OCI-LY7 (cell line): ENCODE data around the gene SMC1A. TPM values are rescaled to one million over a fixed set of nuclear protein-coding genes. Genes with fewer than 3 reads are reported as not detected.

Experiments
- BruUV-seq: library from RNA; stranded (reverse); fragments of 400-500 nt; replicated peaks from 2 replicates; lab custom pipeline; 2021; lab: Mats Ljungman, UMichigan
- CTCF ChIA-PET: fragments of 300-600 bp; sonication (Branson Sonifier 250); formaldehyde crosslinking; loops from one replicate; lab custom pipeline; 2022; ENCODE audit warnings: antibody characterized with exemption; ENCODE audit not compliant: unreplicated experiment; lab: Charles Lee
- POLR2A ChIA-PET: fragments of 300-600 bp; sonication (Branson Sonifier 250); formaldehyde crosslinking; loops from one replicate; lab custom pipeline; 2022; ENCODE audit warnings: antibody characterized with exemption; lab: Charles Lee
- DNase-seq: peaks from one replicate; pipeline ENCODE4 v3.0.0-alpha.2; 2015; ENCODE audit warnings: low spot score
- H2AFZ ChIP-seq: fragments of 200-600 bp; sonication (generic), shearing (Covaris generic); 2 replicates; pipeline ENCODE4 v1.6.1; 2014; ENCODE audit warnings: mild to moderate bottlenecking, antibody characterized with exemption, low read length, moderate library complexity
- H3K27ac ChIP-seq: fragments of 200-600 bp; sonication (generic); 2 replicates; pipeline ENCODE4 v1.5.1; 2014; ENCODE audit warnings: mixed run types, low read depth, mild to moderate bottlenecking, moderate library complexity, low read length, inconsistent platforms; ENCODE audit not compliant: poor library complexity, severe bottlenecking
- H3K36me3 ChIP-seq: fragments of 200-600 bp; sonication (generic); 2 replicates; pipeline ENCODE4 v1.6.1; 2014; ENCODE audit warnings: mild to moderate bottlenecking, antibody characterized with exemption, low read length, moderate library complexity, mixed read lengths; ENCODE audit not compliant: insufficient read depth
- H3K4me1 ChIP-seq: fragments of 200-600 bp; sonication (generic); 2 replicates; pipeline ENCODE4 v1.5.1; 2014; ENCODE audit warnings: mild to moderate bottlenecking, low read length; ENCODE audit not compliant: insufficient read depth, poor library complexity, severe bottlenecking
- H3K4me2 ChIP-seq: fragments of 200-600 bp; sonication (generic); 2 replicates; pipeline ENCODE4 v1.6.1; 2014; ENCODE audit warnings: mild to moderate bottlenecking, low read length
- H3K4me3 ChIP-seq: fragments of 200-600 bp; sonication (generic); 2 replicates; pipeline ENCODE4 v1.5.1; 2014; ENCODE audit warnings: mild to moderate bottlenecking, low read depth, low read length; ENCODE audit not compliant: poor library complexity, severe bottlenecking
- H3K79me2 ChIP-seq: fragments of 200-600 bp; sonication (generic); 2 replicates; pipeline ENCODE4 v1.6.1; 2016; ENCODE audit warnings: low read depth, mild to moderate bottlenecking, low read length, moderate library complexity, mixed read lengths; ENCODE audit not compliant: insufficient read depth
- H3K9me2 ChIP-seq: fragments of 200-600 bp; sonication (generic); 2 replicates; pipeline ENCODE4 v1.6.1; 2016; ENCODE audit warnings: mild to moderate bottlenecking, low read length, mixed read lengths; ENCODE audit not compliant: insufficient read depth
- H3K9me3 ChIP-seq: fragments of 200-600 bp; sonication (generic); 2 replicates; pipeline ENCODE4 v1.6.1; 2014; ENCODE audit warnings: mild to moderate bottlenecking, mixed run types, low read length, mixed read lengths
- H4K20me1 ChIP-seq: fragments of 200-600 bp; sonication (generic); 2 replicates; pipeline ENCODE4 v1.6.1; 2014; ENCODE audit warnings: mild to moderate bottlenecking, antibody characterized with exemption, low read length, moderate library complexity, mixed read lengths; ENCODE audit not compliant: insufficient read depth
- EZH2phosphoT487 ChIP-seq: fragments of 200-600 bp; sonication (generic); IDR thresholded peaks from 2 replicates; pipeline ENCODE4 v1.6.1; 2018; ENCODE audit warnings: low read depth, borderline replicate concordance, mild to moderate bottlenecking, mixed run types, antibody characterized with exemption, low read length, moderate library complexity, mixed read lengths
- intact Hi-C: fragments of 100-400 bp; cut with micrococcal nuclease; formaldehyde crosslinking; loops from one replicate; pipeline ENCODE4 v1.10.0; 2022; ENCODE audit not compliant: unreplicated experiment
- total RNA-seq, 2 experiments: library from RNA; depleted of rRNA in 1 of 2; stranded (reverse); fragments of >200 nt in 1 of 2; shearing (Covaris generic) in 1 of 2; gene quantifications; 2 replicates each; pipeline ENCODE4 v1.2.3, GENCODE V29; 2014 to 2022
- TF ChIP-seq, protein P1 (sequence below): fragments of 200-600 bp; sonication (generic); conservative IDR thresholded peaks from 2 replicates; pipeline ENCODE4 v1.5.1; 2014; ENCODE audit warnings: mild to moderate bottlenecking, antibody characterized with exemption, low read length, moderate library complexity, mixed read lengths

The SMC1A gene
- total RNA-seq, 2 experiments from 2014 or later: 41.6 to 134 TPM

GRCh38 chrX:53333853-53334252 lies 88.6 kb downstream of the SMC1A start:
- Histone ChIP-seq H3K4me2 (no peak overlapping the region), H3K4me3 (no peak overlapping the region), H3K36me3 (no peaks in the 10 kb centered on the region), H3K4me1 (no peaks in the 10 kb centered on the region), H3K27ac (no peak overlapping the region), H3K9me3 (no peaks in the 10 kb centered on the region), H2AFZ (no peak overlapping the region), H3K79me2 (no peaks in the 10 kb centered on the region), H4K20me1 (no peaks in the 10 kb centered on the region), H3K9me2 (no peaks in the 10 kb centered on the region)
- no TSS peak for BruUV-seq
- CTCF ChIA-PET: no interaction called here
- no peak for DNase-seq
- intact Hi-C loops: no loop called here
- TF ChIP-seq, protein P1, sequence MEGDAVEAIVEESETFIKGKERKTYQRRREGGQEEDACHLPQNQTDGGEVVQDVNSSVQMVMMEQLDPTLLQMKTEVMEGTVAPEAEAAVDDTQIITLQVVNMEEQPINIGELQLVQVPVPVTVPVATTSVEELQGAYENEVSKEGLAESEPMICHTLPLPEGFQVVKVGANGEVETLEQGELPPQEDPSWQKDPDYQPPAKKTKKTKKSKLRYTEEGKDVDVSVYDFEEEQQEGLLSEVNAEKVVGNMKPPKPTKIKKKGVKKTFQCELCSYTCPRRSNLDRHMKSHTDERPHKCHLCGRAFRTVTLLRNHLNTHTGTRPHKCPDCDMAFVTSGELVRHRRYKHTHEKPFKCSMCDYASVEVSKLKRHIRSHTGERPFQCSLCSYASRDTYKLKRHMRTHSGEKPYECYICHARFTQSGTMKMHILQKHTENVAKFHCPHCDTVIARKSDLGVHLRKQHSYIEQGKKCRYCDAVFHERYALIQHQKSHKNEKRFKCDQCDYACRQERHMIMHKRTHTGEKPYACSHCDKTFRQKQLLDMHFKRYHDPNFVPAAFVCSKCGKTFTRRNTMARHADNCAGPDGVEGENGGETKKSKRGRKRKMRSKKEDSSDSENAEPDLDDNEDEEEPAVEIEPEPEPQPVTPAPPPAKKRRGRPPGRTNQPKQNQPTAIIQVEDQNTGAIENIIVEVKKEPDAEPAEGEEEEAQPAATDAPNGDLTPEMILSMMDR: no peak
- TF ChIP-seq EZH2phosphoT487: no peak
- POLR2A ChIA-PET: interaction anchor here (1.0 kb wide), 1 partner anchor 161 kb away, joined by 3 read pairs; no protein-coding TSS in a partner anchor

- H3K9me3 ChIP-seq: no peaks in the 10 kb centered on the region
- ChIA-PET POLR2A (no interaction called here), CTCF (no interaction called here)
- no TSS peak for BruUV-seq
- no peak overlapping the region for H3K27ac ChIP-seq
- H3K9me2 ChIP-seq: no peaks in the 10 kb centered on the region
- no peak overlapping the region for H3K4me3 ChIP-seq
- no peaks in the 10 kb centered on the region for H3K36me3 ChIP-seq
- DNase-seq: no peak
- no peaks in the 10 kb centered on the region for H3K79me2 ChIP-seq
- TF ChIP-seq, protein P1: no peak
- no peak for TF ChIP-seq EZH2phosphoT487
- intact Hi-C loops: no loop called here
- no peak overlapping the region for H3K4me2 ChIP-seq
- no peaks in the 10 kb centered on the region for H4K20me1 ChIP-seq
- no peak overlapping the region for H2AFZ ChIP-seq
- no peaks in the 10 kb centered on the region for H3K4me1 ChIP-seq
These were observed 90.2 kb downstream of the SMC1A start for GRCh38 chrX:53332204-53332603.

- Histone ChIP-seq H3K9me2 (no peaks in the 10 kb centered on the region), H3K27ac (no peak overlapping the region), H3K36me3 (no peaks in the 10 kb centered on the region), H3K4me3 (no peak overlapping the region), H4K20me1 (no peaks in the 10 kb centered on the region), H3K9me3 (no peaks in the 10 kb centered on the region), H3K4me2 (no peak overlapping the region), H3K4me1 (no peaks in the 10 kb centered on the region), H2AFZ (no peak overlapping the region), H3K79me2 (no peaks in the 10 kb centered on the region)
- ChIA-PET POLR2A (interaction anchor here (0.6 to 1.1 kb wide), 2 partner anchors 17 to 157 kb away, joined by 5 to 6 read pairs; no protein-coding TSS in a partner anchor), CTCF (interaction anchor here (0.6 kb wide), 1 partner anchor 173 kb away, joined by 3 read pairs; no protein-coding TSS in a partner anchor)
- intact Hi-C loops: no loop called here
- no peak for DNase-seq
- no TSS peak for BruUV-seq
- no peak for TF ChIP-seq EZH2phosphoT487
- TF ChIP-seq, protein P1: no peak
These were observed 92.1 kb downstream of the SMC1A start for GRCh38 chrX:53330331-53330730.
